Inflammatory macrophage treated with lipopolysaccharide for 4 hours (primary cell): ENCODE data around the gene MOGAT2.

Source experiments
- DNase-seq: peaks from one replicate; pipeline ENCODE4 v3.0.0-alpha.2; 2020

MOGAT2 gene

DNA sequence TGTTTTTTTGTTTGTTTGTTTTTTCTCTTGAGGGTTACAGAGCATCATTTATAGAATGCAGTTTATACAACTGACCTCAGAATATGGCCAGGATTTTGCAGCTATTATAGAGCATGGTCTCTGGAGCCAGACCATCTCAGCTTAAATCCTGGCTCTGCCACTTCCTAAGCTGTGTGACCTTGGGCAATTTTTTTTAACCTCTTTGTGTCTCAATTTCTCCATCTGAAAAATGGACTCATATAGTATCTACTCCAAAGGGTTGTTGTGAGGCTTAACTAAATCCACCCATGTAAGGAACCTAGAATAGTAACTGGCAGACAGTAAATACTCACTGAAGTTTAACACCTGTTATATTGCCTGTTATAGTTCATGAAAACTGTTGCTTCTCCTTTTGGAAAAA, 42.6 kb downstream of the MOGAT2 start:
- DNase-seq: no peak

- DNase-seq: peak; percentile 43
These were observed 43.3 kb downstream of the MOGAT2 start for GRCh38 chr11:75760710-75761493.

GRCh38 chr11:75762158-75762557, 44.5 kb downstream of the MOGAT2 start:
- DNase-seq: no peak

DNA sequence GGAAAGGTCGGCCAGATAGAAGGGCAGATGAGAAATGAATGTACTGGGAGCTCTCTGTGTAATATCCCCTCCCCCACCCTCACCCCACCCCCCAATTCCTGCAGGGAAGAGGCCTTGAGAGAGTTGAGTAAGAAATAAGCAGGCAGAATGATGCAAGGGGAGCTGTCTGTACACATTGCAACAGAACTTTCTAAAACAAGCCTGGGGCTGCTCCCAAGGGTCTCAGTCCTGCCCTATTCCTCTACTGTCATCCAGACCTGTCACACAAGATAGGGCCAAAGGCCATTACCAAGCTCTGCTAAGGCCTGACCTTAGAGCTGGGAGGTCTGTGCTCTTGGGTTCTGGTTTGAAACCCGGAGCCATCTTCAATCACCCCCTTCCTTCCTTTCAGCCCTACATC, 45.2 kb downstream of the MOGAT2 start:
- DNase-seq: peak; percentile 64

GRCh38 chr11:75763846-75764245, 46.2 kb downstream of the MOGAT2 start:
- no peak for DNase-seq

DNA sequence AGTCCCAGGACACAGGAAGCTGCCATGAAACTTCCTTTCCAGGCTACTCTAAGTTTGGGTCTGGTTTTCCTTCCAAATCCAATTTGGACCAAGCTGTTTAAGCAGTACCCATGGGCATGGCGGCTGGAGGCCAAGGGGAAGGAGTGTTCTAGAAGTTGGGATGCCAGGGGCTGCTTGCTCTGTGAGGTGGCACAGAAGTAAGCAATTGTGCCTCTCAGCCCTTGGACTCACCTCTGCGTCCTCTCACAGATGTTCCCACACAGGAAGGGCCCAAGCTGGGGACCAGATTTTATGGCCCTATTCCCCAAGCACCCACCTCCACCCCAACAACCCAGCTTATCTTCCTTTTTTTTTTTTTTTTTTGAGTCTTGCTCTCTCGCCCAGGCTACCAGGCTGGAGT, 47.5 kb downstream of the MOGAT2 start:
- no peak for DNase-seq

- DNase-seq: peak; percentile 68
These were observed 49.0 kb downstream of the MOGAT2 start for GRCh38 chr11:75766443-75767227.

DNA sequence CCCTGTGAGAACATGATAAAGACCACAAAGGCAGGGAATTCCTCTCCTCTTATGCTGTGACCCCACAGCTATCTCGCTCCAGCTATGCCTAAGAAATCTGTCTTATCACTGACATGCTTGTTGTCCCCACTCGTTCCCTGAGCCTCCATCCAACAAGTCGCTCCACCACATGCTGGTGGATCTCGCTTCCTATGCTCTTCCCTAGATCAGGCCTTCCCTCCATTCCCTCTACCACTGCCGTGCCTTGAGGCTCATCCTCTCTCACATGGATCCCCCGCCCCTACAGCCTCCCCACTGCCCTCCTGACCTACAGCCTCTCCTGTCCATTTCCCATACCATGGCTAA, 49.6 kb downstream of the MOGAT2 start:
- no peak for DNase-seq

- no peak for DNase-seq
These were observed 50.1 kb downstream of the MOGAT2 start for GRCh38 chr11:75767793-75768111.

GRCh38 chr11:75768112-75768908, 50.7 kb downstream of the MOGAT2 start, which contains the start of gene DGAT2:
DGAT2 (plus strand) TSS chr11:75768778; CDS start chr11:75768992, 214 bp downstream.
- peak; percentile 60 for DNase-seq

GRCh38 chr11:75768909-75769771, 51.5 kb downstream of the MOGAT2 start:
- DNase-seq: no peak

GRCh38 chr11:75770102-75770501, 52.5 kb downstream of the MOGAT2 start:
- DNase-seq: no peak

- DNase-seq: peak; percentile 92
These were observed 54.2 kb downstream of the MOGAT2 start for GRCh38 chr11:75771646-75772410.

DNA sequence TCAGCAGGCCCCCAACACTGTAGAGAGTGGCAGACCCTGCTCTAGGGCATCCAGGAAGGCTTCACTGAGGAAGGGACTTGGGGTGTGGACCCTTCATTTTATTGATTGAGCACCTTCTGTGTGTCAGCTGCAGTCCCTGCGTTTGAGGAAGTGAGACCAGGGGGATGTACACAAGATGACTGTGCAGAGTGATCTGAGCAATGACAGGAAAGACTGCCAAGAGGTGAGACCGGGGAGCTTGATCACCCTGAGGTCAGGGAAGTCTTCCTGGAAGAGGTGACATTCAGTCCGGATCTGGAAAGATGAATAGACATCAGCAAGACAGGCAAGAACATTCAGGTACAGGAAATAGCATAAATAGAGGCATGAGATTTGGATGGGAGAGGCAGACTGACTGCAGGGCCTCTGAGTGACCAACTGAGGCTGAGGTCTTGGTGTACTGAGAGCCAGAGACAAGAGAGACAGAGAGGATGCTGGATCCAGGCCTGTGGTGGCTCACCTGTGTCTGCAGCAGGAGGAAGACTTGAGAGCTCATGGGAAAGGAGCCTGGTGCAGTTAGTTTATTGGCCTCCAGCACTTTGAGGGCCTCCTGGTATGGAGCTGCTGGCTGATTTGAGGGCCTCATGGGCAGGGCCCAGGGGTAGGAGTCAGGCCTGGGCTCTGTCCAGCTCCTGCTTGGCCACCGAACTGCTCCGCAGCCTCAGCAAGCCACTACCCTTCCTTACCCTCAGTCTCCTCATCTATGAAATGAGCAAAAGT, 56.1 kb downstream of the MOGAT2 start:
- peak; percentile 83 for DNase-seq

GRCh38 chr11:75775056-75775455, 57.4 kb downstream of the MOGAT2 start:
- DNase-seq: no peak

GRCh38 chr11:75776546-75776945, 58.9 kb downstream of the MOGAT2 start:
- DNase-seq: no peak

DNA sequence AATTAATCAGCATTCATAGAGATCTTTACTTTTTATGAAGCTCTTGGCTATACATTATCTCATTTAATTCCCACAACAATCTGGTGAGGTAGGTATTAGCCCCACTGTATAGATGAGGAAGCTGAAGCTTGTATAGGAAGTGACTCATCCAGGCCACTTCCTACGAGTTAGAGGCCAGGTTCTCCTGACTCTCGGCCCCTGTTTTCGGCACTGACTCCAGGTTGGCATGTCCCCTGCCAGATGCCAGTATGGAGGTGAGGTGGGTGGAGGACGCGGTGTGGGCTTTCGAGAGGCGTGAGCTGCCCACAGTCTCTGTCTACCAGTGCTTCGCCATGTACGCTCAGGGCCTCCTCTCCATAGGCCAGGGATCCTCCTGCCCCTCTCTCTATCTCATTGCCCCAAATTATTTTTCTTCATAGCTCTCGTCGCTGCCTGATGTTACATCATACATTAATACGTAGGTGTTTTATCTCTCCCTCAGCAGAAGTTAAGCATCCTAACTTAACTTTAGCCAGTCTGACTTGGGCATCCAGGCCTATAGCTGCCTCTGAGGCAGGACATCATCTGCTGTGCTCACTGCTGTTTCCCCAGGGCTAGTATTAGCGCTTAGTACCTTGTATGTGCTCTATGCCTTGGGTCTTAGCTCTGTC, 59.9 kb downstream of the MOGAT2 start:
- DNase-seq: peak; percentile 75

- DNase-seq: no peak
These were observed 61.3 kb downstream of the MOGAT2 start for GRCh38 chr11:75778962-75779361.

- no peak for DNase-seq
These were observed 62.3 kb downstream of the MOGAT2 start for GRCh38 chr11:75779960-75780359.

DNA sequence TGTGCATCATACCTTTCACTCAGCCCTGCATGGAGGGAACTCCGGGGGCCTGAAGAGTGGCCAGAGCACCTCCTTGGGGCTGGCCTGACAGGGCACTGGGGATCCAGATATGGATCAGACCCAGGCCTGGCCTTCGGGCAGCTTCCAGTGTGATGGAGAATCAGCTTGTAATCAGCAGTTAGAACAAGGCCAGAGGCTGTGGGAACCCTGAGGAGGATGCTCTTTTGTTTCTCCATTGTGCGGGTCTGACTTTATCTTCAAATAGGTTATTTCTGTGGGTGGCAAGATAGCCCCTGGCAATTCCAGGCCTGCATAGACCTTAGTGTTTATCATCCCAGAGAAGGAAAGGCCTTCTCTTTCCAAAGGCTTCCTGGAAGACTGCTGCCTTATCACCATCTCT, 63.2 kb downstream of the MOGAT2 start:
- no peak for DNase-seq
